H1 (cell line): ENCODE measurements around the gene GLS.
"Not testable (repeated sequence)": the region's sequence is repeated elsewhere in the genome, so short reads cannot be mapped to it uniquely, and the experiment has no call there.

Experiments
- ASH2L ChIP-seq: fragments of 200-600, 300-600 bp; sonication (generic); IDR thresholded peaks from one replicate; pipeline ENCODE4 v1.7.1; 2017; ENCODE audit warnings: low read length
- CBX5 ChIP-seq: fragments of 300-800, 300-1000 bp; sonication (generic); IDR thresholded peaks from 2 replicates; pipeline ENCODE4 v1.7.1; 2016; ENCODE audit warnings: antibody characterized with exemption, low read length, low read depth
- CTCF ChIP-seq, 3 experiments: IDR thresholded peaks; 1 replicate in 2 of 3; 2 replicates in 1 of 3; pipeline versions ENCODE4 v1.5.1 to v1.6.1; 2011; ENCODE audit warnings: low read length in 3 of 3, mild to moderate bottlenecking in 3 of 3, inconsistent platforms in 2 of 3, low read depth in 1 of 3, moderate library complexity in 1 of 3; ENCODE audit not compliant: insufficient read depth in 1 of 3; ENCODE audit errors: control extremely low read depth in 1 of 3
- EGR1 ChIP-seq: IDR thresholded peaks from 2 replicates; pipeline ENCODE4 v1.6.1; 2011; ENCODE audit warnings: low read depth, low read length, borderline replicate concordance
- EZH2 ChIP-seq: fragments of 200-600 bp; sonication (generic); IDR thresholded peaks from 2 replicates; pipeline ENCODE4 v1.7.1; 2012; ENCODE audit warnings: low read depth, mild to moderate bottlenecking, moderate library complexity, low read length, inconsistent platforms; ENCODE audit not compliant: severe bottlenecking
- POLR2A ChIP-seq, 2 experiments: IDR thresholded peaks; 1 replicate in 1 of 2; 2 replicates in 1 of 2; pipeline ENCODE4 v1.6.1; 2011; ENCODE audit warnings: low read depth in 2 of 2, low read length in 2 of 2, mild to moderate bottlenecking in 2 of 2; ENCODE audit errors: control extremely low read depth in 1 of 2
- POLR2AphosphoS5 ChIP-seq: IDR thresholded peaks from 2 replicates; pipeline ENCODE4 v1.6.1; 2011; ENCODE audit warnings: low read depth, low read length
- RNF2 ChIP-seq: fragments of 200-900, 300-1000 bp; sonication (generic); IDR thresholded peaks from 2 replicates; pipeline ENCODE4 v1.7.1; 2016; ENCODE audit warnings: borderline replicate concordance, low read depth, mild to moderate bottlenecking, antibody characterized with exemption, low read length; ENCODE audit not compliant: poor library complexity, severe bottlenecking; ENCODE audit errors: missing control alignments
- SIX5 ChIP-seq: IDR thresholded peaks from 2 replicates; pipeline ENCODE4 v1.6.1; 2011; ENCODE audit warnings: mild to moderate bottlenecking, low read depth, low read length
- SUZ12 ChIP-seq: fragments of 200-600 bp; sonication (generic); IDR thresholded peaks from 2 replicates; pipeline ENCODE4 v1.6.1; 2012; ENCODE audit warnings: mild to moderate bottlenecking, inconsistent platforms, low read length, moderate library complexity, mixed read lengths
- USF2 ChIP-seq: IDR thresholded peaks from 2 replicates; pipeline ENCODE4 v1.6.1; 2011; ENCODE audit warnings: low read length, improper control_type of control experiment

GRCh38 chr2:190853022-190853421 is 27.6 kb upstream of the GLS start:
- not testable (repeated sequence) for TF ChIP-seq RNF2; CTCF (IDR thresholded peaks at IDR 0.05; ENCODE audit: control extremely low read depth in 1 of 3, insufficient read depth in 1 of 3, low read depth in 1 of 3, low read length in 3 of 3); EZH2; SIX5; EGR1; POLR2AphosphoS5; CBX5; USF2; POLR2A (IDR thresholded peaks at IDR 0.05; ENCODE audit: control extremely low read depth in 1 of 2, low read depth in 2 of 2, low read length in 2 of 2); ASH2L; SUZ12
